ENCODE results near the gene BDKRB1.

The BDKRB1 gene

DNA sequence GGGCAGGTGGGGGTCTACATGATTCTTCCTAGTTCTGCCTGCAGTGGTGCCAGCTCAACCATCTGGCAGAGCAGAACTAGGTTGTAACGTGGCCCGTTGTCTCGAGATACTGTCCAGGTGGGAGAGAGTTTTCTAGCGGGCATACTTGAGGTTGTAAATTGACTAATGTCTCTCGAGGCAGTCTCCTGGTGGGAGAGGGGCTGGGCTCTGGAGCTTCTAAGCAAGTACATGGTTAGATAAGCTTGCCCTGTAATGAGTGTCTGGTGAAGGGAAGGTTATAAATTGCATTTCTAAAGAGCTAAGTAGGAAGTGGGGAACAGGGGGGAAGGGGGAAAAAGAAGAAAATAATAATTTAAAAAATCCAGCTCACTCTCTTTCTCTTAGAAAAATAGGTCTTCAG lies 18.1 kb downstream of the BDKRB1 start:
- FAIRE-seq (no peak), DNase-seq (ENCODE audit: insufficient read length, low spot score) (no peak)
- TF ChIP-seq SPI1 (IDR thresholded peaks at IDR 0.05; ENCODE audit: low read depth, low read length) = no peak
- no peak for TF ChIP-seq POU2F2 (IDR thresholded peaks at IDR 0.05; ENCODE audit: low read depth, low read length)
- TF ChIP-seq POLR2A (IDR thresholded peaks at IDR 0.05; ENCODE audit: low read depth, low read length) = no peak
- no peak for TF ChIP-seq PAX5 (IDR thresholded peaks at IDR 0.05; ENCODE audit: insufficient read depth, low read length, severe bottlenecking)
- no peak for TF ChIP-seq TAF1 (IDR thresholded peaks at IDR 0.05; ENCODE audit: low read depth, low read length)
- TF ChIP-seq POLR2AphosphoS5 (IDR thresholded peaks at IDR 0.05; ENCODE audit: low read depth, low read length) = no peak

DNA sequence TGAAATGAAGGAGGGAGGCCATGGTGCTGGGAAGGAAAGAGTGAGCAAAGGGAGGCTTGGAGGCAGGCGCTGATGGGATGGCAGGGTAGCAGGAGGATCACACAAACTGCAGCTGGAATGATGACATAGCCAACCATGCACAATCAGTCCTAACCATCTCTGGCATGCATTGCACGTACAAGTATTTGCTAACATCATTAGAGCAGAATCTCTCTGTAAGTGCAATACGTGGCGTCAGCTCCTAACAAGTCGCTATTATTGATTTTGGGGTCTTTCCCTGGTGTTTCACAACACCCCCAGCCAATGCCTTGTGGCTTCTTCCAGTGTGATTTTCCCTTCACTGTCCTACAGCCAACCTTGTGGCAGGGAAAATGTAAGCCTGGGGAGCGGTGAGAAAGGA lies 18.5 kb downstream of the BDKRB1 start:
- FAIRE-seq = no peak
- TF ChIP-seq SPI1 (IDR thresholded peaks at IDR 0.05; ENCODE audit: low read depth, low read length) (no peak), TAF1 (IDR thresholded peaks at IDR 0.05; ENCODE audit: low read depth, low read length) (no peak), POU2F2 (IDR thresholded peaks at IDR 0.05; ENCODE audit: low read depth, low read length) (no peak), PAX5 (IDR thresholded peaks at IDR 0.05; ENCODE audit: insufficient read depth, low read length, severe bottlenecking) (no peak), POLR2A (IDR thresholded peaks at IDR 0.05; ENCODE audit: low read depth, low read length) (no peak), POLR2AphosphoS5 (IDR thresholded peaks at IDR 0.05; ENCODE audit: low read depth, low read length) (no peak)

DNA sequence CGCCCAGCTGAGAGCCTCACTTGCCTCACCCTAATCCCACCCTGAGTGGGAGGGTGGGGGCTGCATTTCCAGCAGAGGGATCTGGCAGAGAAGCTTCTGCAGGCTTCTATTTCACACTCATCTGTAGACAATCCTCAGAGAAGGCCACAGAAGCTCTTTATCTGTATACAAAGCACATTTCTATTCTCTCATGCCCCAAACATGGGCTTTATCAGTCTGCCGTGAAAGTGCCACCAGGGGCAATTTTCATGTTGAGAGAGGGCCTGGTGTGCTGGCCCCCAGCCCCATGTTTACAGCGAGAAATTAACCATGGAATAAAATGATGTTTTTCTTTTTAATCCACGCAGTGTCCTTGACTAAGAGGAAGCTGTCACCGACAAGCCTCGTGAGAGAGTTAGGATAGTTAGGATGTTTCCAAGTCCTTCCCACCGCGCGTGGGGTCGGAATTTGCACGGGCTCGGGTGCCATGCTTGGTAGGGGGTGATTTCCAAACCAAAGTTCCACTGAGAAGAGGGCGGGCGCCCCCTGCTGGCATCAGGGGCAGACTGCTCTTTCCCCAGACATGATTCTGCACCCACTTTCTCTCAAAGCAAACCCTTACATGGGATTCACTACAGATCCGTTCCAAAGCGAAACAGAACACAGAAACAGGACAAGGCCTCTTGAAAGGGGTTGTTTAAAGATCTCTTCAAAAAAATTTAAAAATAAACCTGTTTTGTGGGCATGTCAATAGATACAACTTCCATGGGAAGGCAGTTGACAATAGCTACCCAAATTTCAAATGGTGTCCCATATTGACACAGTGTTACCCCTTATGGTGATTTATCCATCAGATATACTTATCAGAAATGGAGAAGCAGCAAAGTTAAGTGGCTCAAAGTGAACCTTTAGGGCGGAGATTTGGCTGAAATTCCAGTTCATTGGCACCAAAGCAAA lies 19.4 kb downstream of the BDKRB1 start:
- peak; percentile 61 for DNase-seq (ENCODE audit: insufficient read length, low spot score)
- TF ChIP-seq POLR2A (IDR thresholded peaks at IDR 0.05; ENCODE audit: low read depth, low read length) (no peak), SPI1 (IDR thresholded peaks at IDR 0.05; ENCODE audit: low read depth, low read length) (no peak), TAF1 (IDR thresholded peaks at IDR 0.05; ENCODE audit: low read depth, low read length) (no peak), PAX5 (IDR thresholded peaks at IDR 0.05; ENCODE audit: insufficient read depth, low read length, severe bottlenecking) (no peak), POU2F2 (IDR thresholded peaks at IDR 0.05; ENCODE audit: low read depth, low read length) (no peak), POLR2AphosphoS5 (IDR thresholded peaks at IDR 0.05; ENCODE audit: low read depth, low read length) (no peak)

More for the DNA sequence above, 18.5 kb downstream of the BDKRB1 start:
- DNase-seq (ENCODE audit: insufficient read length, low spot score) = no peak

GRCh38 chr14:96277890-96278289 lies 21.9 kb downstream of the BDKRB1 start:
- FAIRE-seq = no peak
- no peak for DNase-seq (ENCODE audit: insufficient read length, low spot score)
- no peak for TF ChIP-seq POLR2A (IDR thresholded peaks at IDR 0.05; ENCODE audit: low read depth, low read length)
- no peak for TF ChIP-seq TAF1 (IDR thresholded peaks at IDR 0.05; ENCODE audit: low read depth, low read length)
- no peak for TF ChIP-seq PAX5 (IDR thresholded peaks at IDR 0.05; ENCODE audit: insufficient read depth, low read length, severe bottlenecking)
- TF ChIP-seq POLR2AphosphoS5 (IDR thresholded peaks at IDR 0.05; ENCODE audit: low read depth, low read length) = no peak
- no peak for TF ChIP-seq SPI1 (IDR thresholded peaks at IDR 0.05; ENCODE audit: low read depth, low read length)
- no peak for TF ChIP-seq POU2F2 (IDR thresholded peaks at IDR 0.05; ENCODE audit: low read depth, low read length)

More for the DNA sequence above, 19.4 kb downstream of the BDKRB1 start:
- peak; percentile 78 for FAIRE-seq

GRCh38 chr14:96279564-96279963 lies 23.6 kb downstream of the BDKRB1 start:
- FAIRE-seq = no peak
- TF ChIP-seq POLR2A (IDR thresholded peaks at IDR 0.05; ENCODE audit: low read depth, low read length) = no peak
- no peak for TF ChIP-seq SPI1 (IDR thresholded peaks at IDR 0.05; ENCODE audit: low read depth, low read length)
- no peak for TF ChIP-seq POLR2AphosphoS5 (IDR thresholded peaks at IDR 0.05; ENCODE audit: low read depth, low read length)
- TF ChIP-seq TAF1 (IDR thresholded peaks at IDR 0.05; ENCODE audit: low read depth, low read length) = no peak
- no peak for TF ChIP-seq PAX5 (IDR thresholded peaks at IDR 0.05; ENCODE audit: insufficient read depth, low read length, severe bottlenecking)
- no peak for TF ChIP-seq POU2F2 (IDR thresholded peaks at IDR 0.05; ENCODE audit: low read depth, low read length)

DNA sequence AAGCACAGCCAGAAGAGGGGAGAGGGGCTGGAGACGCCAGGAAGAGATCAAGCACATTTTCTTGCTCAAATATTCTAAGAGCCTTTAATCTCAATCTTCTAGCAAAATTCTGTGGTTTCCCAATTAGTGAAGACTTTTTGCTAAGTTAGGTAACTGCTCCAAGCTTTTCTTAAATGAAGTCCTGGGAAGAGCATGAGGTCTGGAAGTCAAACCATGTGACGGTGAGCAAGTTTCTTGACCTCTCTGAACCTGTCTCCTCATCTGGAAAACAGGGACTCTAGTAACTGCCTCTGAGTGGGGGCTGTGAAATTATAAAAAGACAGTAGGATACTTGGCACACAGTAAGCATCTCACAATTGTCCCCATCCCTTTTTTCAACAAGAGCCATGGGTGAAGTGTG lies 24.1 kb downstream of the BDKRB1 start:
- FAIRE-seq = no peak

More at GRCh38 chr14:96279564-96279963, 23.6 kb downstream of the BDKRB1 start:
- DNase-seq (ENCODE audit: insufficient read length, low spot score) = no peak

DNA sequence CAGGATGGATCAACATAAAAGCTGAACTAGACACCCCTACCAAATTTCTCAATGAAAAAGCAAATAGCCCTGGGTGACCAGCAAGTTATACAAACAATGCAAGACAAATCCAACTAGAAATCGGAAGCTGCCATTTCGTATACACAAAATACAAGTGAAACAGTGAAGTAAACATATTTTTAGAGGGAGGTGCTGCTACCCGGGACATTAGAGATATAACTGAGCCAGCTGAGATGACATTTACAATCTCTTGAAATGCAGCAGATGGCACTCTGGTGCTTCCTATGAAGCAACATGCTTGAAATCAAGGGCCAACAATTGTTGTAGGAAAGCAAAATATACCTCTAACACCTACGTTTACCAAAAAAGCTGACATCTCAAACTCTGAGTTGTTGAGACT lies 25.5 kb downstream of the BDKRB1 start:
- FAIRE-seq (no peak), DNase-seq (ENCODE audit: insufficient read length, low spot score) (no peak)
- no peak for TF ChIP-seq PAX5 (IDR thresholded peaks at IDR 0.05; ENCODE audit: insufficient read depth, low read length, severe bottlenecking)
- TF ChIP-seq SPI1 (IDR thresholded peaks at IDR 0.05; ENCODE audit: low read depth, low read length) = no peak
- TF ChIP-seq POU2F2 (IDR thresholded peaks at IDR 0.05; ENCODE audit: low read depth, low read length) = no peak
- TF ChIP-seq TAF1 (IDR thresholded peaks at IDR 0.05; ENCODE audit: low read depth, low read length) = no peak
- no peak for TF ChIP-seq POLR2AphosphoS5 (IDR thresholded peaks at IDR 0.05; ENCODE audit: low read depth, low read length)
- no peak for TF ChIP-seq POLR2A (IDR thresholded peaks at IDR 0.05; ENCODE audit: low read depth, low read length)

More for the DNA sequence above, 24.1 kb downstream of the BDKRB1 start:
- no peak for TF ChIP-seq POLR2A (IDR thresholded peaks at IDR 0.05; ENCODE audit: low read depth, low read length)
- TF ChIP-seq POU2F2 (IDR thresholded peaks at IDR 0.05; ENCODE audit: low read depth, low read length) = no peak
- DNase-seq (ENCODE audit: insufficient read length, low spot score) = no peak

DNA sequence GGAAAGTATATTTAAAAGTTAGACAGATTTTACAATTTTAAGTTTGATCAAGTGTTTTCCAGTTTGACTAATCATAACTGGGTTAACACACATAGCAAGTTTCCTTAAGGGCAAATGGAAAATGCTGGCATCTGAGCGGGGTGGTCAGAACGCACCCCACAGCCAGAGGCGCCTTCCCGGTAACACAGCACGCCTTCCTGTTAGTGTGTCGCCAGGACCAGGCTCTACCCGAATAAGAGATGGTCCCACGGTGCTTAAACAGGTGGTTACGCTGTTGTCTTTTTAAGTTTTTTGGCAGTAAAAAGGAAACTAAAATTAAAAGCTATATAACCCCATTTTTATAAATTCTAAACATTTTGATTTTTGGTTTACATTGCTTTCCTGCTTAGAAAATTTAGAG lies 28.0 kb downstream of the BDKRB1 start:
- FAIRE-seq = no peak
- TF ChIP-seq POU2F2 (IDR thresholded peaks at IDR 0.05; ENCODE audit: low read depth, low read length) (no peak), POLR2AphosphoS5 (IDR thresholded peaks at IDR 0.05; ENCODE audit: low read depth, low read length) (no peak), TAF1 (IDR thresholded peaks at IDR 0.05; ENCODE audit: low read depth, low read length) (no peak), SPI1 (IDR thresholded peaks at IDR 0.05; ENCODE audit: low read depth, low read length) (no peak), PAX5 (IDR thresholded peaks at IDR 0.05; ENCODE audit: insufficient read depth, low read length, severe bottlenecking) (no peak), POLR2A (IDR thresholded peaks at IDR 0.05; ENCODE audit: low read depth, low read length) (no peak)
- DNase-seq (ENCODE audit: insufficient read length, low spot score) = no peak

DNA sequence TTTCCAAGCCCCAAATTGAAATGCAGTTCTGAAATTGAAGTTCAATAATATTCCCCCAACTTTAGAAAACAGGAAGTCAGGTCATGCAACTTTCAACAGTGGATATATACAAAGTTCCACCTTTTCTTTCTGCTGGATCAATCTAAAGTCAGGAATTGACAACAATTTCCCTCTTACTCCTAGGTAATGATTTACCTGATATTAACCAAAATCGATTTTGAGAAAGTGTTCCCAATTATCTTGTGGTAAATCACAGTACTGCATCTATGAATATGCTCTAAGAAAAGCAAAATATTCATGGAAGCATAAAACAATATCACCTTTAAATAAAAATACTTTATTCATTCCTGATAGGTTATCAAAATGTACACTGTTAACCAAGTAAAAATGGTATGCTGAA lies 28.4 kb downstream of the BDKRB1 start:
- TF ChIP-seq SPI1 (IDR thresholded peaks at IDR 0.05; ENCODE audit: low read depth, low read length) (peak; percentile 25; the same call in 1 of the 2 replicates), PAX5 (IDR thresholded peaks at IDR 0.05; ENCODE audit: insufficient read depth, low read length, severe bottlenecking) (no peak), POLR2A (IDR thresholded peaks at IDR 0.05; ENCODE audit: low read depth, low read length) (no peak), TAF1 (IDR thresholded peaks at IDR 0.05; ENCODE audit: low read depth, low read length) (no peak), POLR2AphosphoS5 (IDR thresholded peaks at IDR 0.05; ENCODE audit: low read depth, low read length) (no peak), POU2F2 (IDR thresholded peaks at IDR 0.05; ENCODE audit: low read depth, low read length) (no peak)
- FAIRE-seq (no peak), DNase-seq (ENCODE audit: insufficient read length, low spot score) (no peak)

Data from GM12891 (cell line).